ENCODE results near the gene TRIM22.
"Not testable (repeated sequence)": the region's sequence is repeated elsewhere in the genome, so short reads cannot be mapped to it uniquely, and the experiment has no call there.

TRIM22 gene

GRCh38 chr11:5689551-5689983 lies at the start of gene TRIM22:
Gene TRIM22 (plus strand): TSS chr11:5689790. CDS start chr11:5696233, 6,443 bp downstream.
- H3K4me1 ChIP-seq (ENCODE audit: control insufficient read depth, insufficient read depth, low read length), result peaks cover 16% of the 10 kb centered on the region
- peak within 1 kb of the TSS; percentile 88 for H3K9ac ChIP-seq (ENCODE audit: low read length)
- no peaks in the 10 kb centered on the region for H3K27me3 ChIP-seq (ENCODE audit: control insufficient read depth, insufficient read depth, low read length)
- peak within 1 kb of the TSS; percentile 48 for H3K4me3 ChIP-seq (ENCODE audit: low read length)
- no peaks in the 10 kb centered on the region for H3K9me3 ChIP-seq (ENCODE audit: control insufficient read depth, low read length)
- H3K36me3 ChIP-seq (ENCODE audit: control insufficient read depth, insufficient read depth, low read length), result no peaks in the 10 kb centered on the region

- Histone ChIP-seq H3K36me3 (ENCODE audit: control insufficient read depth, insufficient read depth, low read length) (peaks cover 3% of the 10 kb centered on the region), H3K9me3 (ENCODE audit: control insufficient read depth, low read length) (no peaks in the 10 kb centered on the region), H3K27me3 (ENCODE audit: control insufficient read depth, insufficient read depth, low read length) (no peaks in the 10 kb centered on the region), H3K9ac (ENCODE audit: low read length) (no peak overlapping the region), H3K4me3 (ENCODE audit: low read length) (no peak overlapping the region), H3K4me1 (ENCODE audit: control insufficient read depth, insufficient read depth, low read length) (no peaks in the 10 kb centered on the region)
Measured at GRCh38 chr11:5639953-5640352, 49.6 kb upstream of the TRIM22 start.

- H3K36me3 ChIP-seq (ENCODE audit: control insufficient read depth, insufficient read depth, low read length), result peaks cover 3% of the 10 kb centered on the region
- H3K4me1 ChIP-seq (ENCODE audit: control insufficient read depth, insufficient read depth, low read length), result no peaks in the 10 kb centered on the region
- no peak overlapping the region for H3K4me3 ChIP-seq (ENCODE audit: low read length)
- no peak overlapping the region for H3K9ac ChIP-seq (ENCODE audit: low read length)
- H3K9me3 ChIP-seq (ENCODE audit: control insufficient read depth, low read length), result no peaks in the 10 kb centered on the region
- H3K27me3 ChIP-seq (ENCODE audit: control insufficient read depth, insufficient read depth, low read length), result no peaks in the 10 kb centered on the region
Measured at GRCh38 chr11:5643585-5643984, 46.0 kb upstream of the TRIM22 start.

- H3K27me3 ChIP-seq (ENCODE audit: control insufficient read depth, insufficient read depth, low read length), result no peaks in the 10 kb centered on the region
- no peaks in the 10 kb centered on the region for H3K4me1 ChIP-seq (ENCODE audit: control insufficient read depth, insufficient read depth, low read length)
- no peak overlapping the region for H3K4me3 ChIP-seq (ENCODE audit: low read length)
- peaks cover 3% of the 10 kb centered on the region for H3K36me3 ChIP-seq (ENCODE audit: control insufficient read depth, insufficient read depth, low read length)
- H3K9me3 ChIP-seq (ENCODE audit: control insufficient read depth, low read length), result no peaks in the 10 kb centered on the region
- H3K9ac ChIP-seq (ENCODE audit: low read length), result no peak overlapping the region
Measured at GRCh38 chr11:5646139-5646538, 43.5 kb upstream of the TRIM22 start.

GRCh38 chr11:5655474-5655873 lies 34.1 kb upstream of the TRIM22 start:
- H3K4me1 ChIP-seq (ENCODE audit: control insufficient read depth, insufficient read depth, low read length), result no peaks in the 10 kb centered on the region
- no peak overlapping the region for H3K4me3 ChIP-seq (ENCODE audit: low read length)
- H3K36me3 ChIP-seq (ENCODE audit: control insufficient read depth, insufficient read depth, low read length), result no peaks in the 10 kb centered on the region
- H3K9ac ChIP-seq (ENCODE audit: low read length), result no peak overlapping the region
- H3K27me3 ChIP-seq (ENCODE audit: control insufficient read depth, insufficient read depth, low read length), result no peaks in the 10 kb centered on the region
- no peaks in the 10 kb centered on the region for H3K9me3 ChIP-seq (ENCODE audit: control insufficient read depth, low read length)

GRCh38 chr11:5656956-5657355 lies 32.6 kb upstream of the TRIM22 start:
- not testable (repeated sequence) for H3K4me1 ChIP-seq (ENCODE audit: control insufficient read depth, insufficient read depth, low read length); H3K9me3 ChIP-seq (ENCODE audit: control insufficient read depth, low read length); H3K4me3 ChIP-seq (ENCODE audit: low read length); H3K36me3 ChIP-seq (ENCODE audit: control insufficient read depth, insufficient read depth, low read length); H3K27me3 ChIP-seq (ENCODE audit: control insufficient read depth, insufficient read depth, low read length); H3K9ac ChIP-seq (ENCODE audit: low read length)

GRCh38 chr11:5658318-5658717 lies 31.3 kb upstream of the TRIM22 start:
- no peaks in the 10 kb centered on the region for H3K4me1 ChIP-seq (ENCODE audit: control insufficient read depth, insufficient read depth, low read length)
- no peaks in the 10 kb centered on the region for H3K27me3 ChIP-seq (ENCODE audit: control insufficient read depth, insufficient read depth, low read length)
- no peak overlapping the region for H3K4me3 ChIP-seq (ENCODE audit: low read length)
- H3K9me3 ChIP-seq (ENCODE audit: control insufficient read depth, low read length), result no peaks in the 10 kb centered on the region
- no peaks in the 10 kb centered on the region for H3K36me3 ChIP-seq (ENCODE audit: control insufficient read depth, insufficient read depth, low read length)
- no peak overlapping the region for H3K9ac ChIP-seq (ENCODE audit: low read length)

- H3K36me3 ChIP-seq (ENCODE audit: control insufficient read depth, insufficient read depth, low read length), result peaks cover 4% of the 10 kb centered on the region
Measured at GRCh38 chr11:5663511-5663910, 26.1 kb upstream of the TRIM22 start.

GRCh38 chr11:5665051-5665570 lies 24.5 kb upstream of the TRIM22 start:
- peaks cover 4% of the 10 kb centered on the region for H3K36me3 ChIP-seq (ENCODE audit: control insufficient read depth, insufficient read depth, low read length)
- H3K27me3 ChIP-seq (ENCODE audit: control insufficient read depth, insufficient read depth, low read length), result no peaks in the 10 kb centered on the region
- no peaks in the 10 kb centered on the region for H3K9me3 ChIP-seq (ENCODE audit: control insufficient read depth, low read length)
- H3K4me1 ChIP-seq (ENCODE audit: control insufficient read depth, insufficient read depth, low read length), result no peaks in the 10 kb centered on the region
- no peak overlapping the region for H3K9ac ChIP-seq (ENCODE audit: low read length)
- H3K4me3 ChIP-seq (ENCODE audit: low read length), result no peak overlapping the region

More at GRCh38 chr11:5663511-5663910, 26.1 kb upstream of the TRIM22 start:
- no peaks in the 10 kb centered on the region for H3K4me1 ChIP-seq (ENCODE audit: control insufficient read depth, insufficient read depth, low read length)
- H3K9me3 ChIP-seq (ENCODE audit: control insufficient read depth, low read length), result no peaks in the 10 kb centered on the region
- H3K9ac ChIP-seq (ENCODE audit: low read length), result no peak overlapping the region
- no peak overlapping the region for H3K4me3 ChIP-seq (ENCODE audit: low read length)
- H3K27me3 ChIP-seq (ENCODE audit: control insufficient read depth, insufficient read depth, low read length), result no peaks in the 10 kb centered on the region

- H3K9me3 ChIP-seq (ENCODE audit: control insufficient read depth, low read length), result no peaks in the 10 kb centered on the region
- H3K4me1 ChIP-seq (ENCODE audit: control insufficient read depth, insufficient read depth, low read length), result no peaks in the 10 kb centered on the region
- H3K27me3 ChIP-seq (ENCODE audit: control insufficient read depth, insufficient read depth, low read length), result no peaks in the 10 kb centered on the region
- peaks cover 4% of the 10 kb centered on the region for H3K36me3 ChIP-seq (ENCODE audit: control insufficient read depth, insufficient read depth, low read length)
- no peak overlapping the region for H3K9ac ChIP-seq (ENCODE audit: low read length)
- no peak overlapping the region for H3K4me3 ChIP-seq (ENCODE audit: low read length)
Measured at GRCh38 chr11:5665746-5666401, 23.7 kb upstream of the TRIM22 start.

GRCh38 chr11:5666402-5666793 lies 23.2 kb upstream of the TRIM22 start:
- no peaks in the 10 kb centered on the region for H3K27me3 ChIP-seq (ENCODE audit: control insufficient read depth, insufficient read depth, low read length)
- H3K9ac ChIP-seq (ENCODE audit: low read length), result no peak overlapping the region
- H3K9me3 ChIP-seq (ENCODE audit: control insufficient read depth, low read length), result no peaks in the 10 kb centered on the region
- H3K4me3 ChIP-seq (ENCODE audit: low read length), result no peak overlapping the region
- no peaks in the 10 kb centered on the region for H3K4me1 ChIP-seq (ENCODE audit: control insufficient read depth, insufficient read depth, low read length)
- H3K36me3 ChIP-seq (ENCODE audit: control insufficient read depth, insufficient read depth, low read length), result peaks cover 4% of the 10 kb centered on the region

GRCh38 chr11:5671831-5672230 lies 17.8 kb upstream of the TRIM22 start:
- Histone ChIP-seq H3K9ac (ENCODE audit: low read length) (no peak overlapping the region), H3K4me1 (ENCODE audit: control insufficient read depth, insufficient read depth, low read length) (no peaks in the 10 kb centered on the region), H3K36me3 (ENCODE audit: control insufficient read depth, insufficient read depth, low read length) (no peaks in the 10 kb centered on the region)

More at GRCh38 chr11:5671831-5672230, 17.8 kb upstream of the TRIM22 start:
- no peaks in the 10 kb centered on the region for H3K9me3 ChIP-seq (ENCODE audit: control insufficient read depth, low read length)
- no peak overlapping the region for H3K4me3 ChIP-seq (ENCODE audit: low read length)
- H3K27me3 ChIP-seq (ENCODE audit: control insufficient read depth, insufficient read depth, low read length), result no peaks in the 10 kb centered on the region

Measured in mucosa of stomach (tissue), 1 donor.